Breast epithelium (tissue), 3 donors: ENCODE measurements around the gene NKX2-1.

Experiments used
- POLR2A ChIP-seq: fragments of 450-650 bp; IDR thresholded peaks from one replicate; pipeline ENCODE4 v1.6.1; 2016; ENCODE audit warnings: antibody characterized with exemption, mild to moderate bottlenecking, moderate library complexity
- TF ChIP-seq, protein P1 (sequence below), 3 donors: fragments of 450-650 bp; IDR thresholded peaks; one replicate each; pipeline ENCODE4 v1.5.1; 2016 to 2017; ENCODE audit warnings: antibody characterized with exemption in 3 of 3, mild to moderate bottlenecking in 3 of 3, moderate library complexity in 3 of 3

DNA sequence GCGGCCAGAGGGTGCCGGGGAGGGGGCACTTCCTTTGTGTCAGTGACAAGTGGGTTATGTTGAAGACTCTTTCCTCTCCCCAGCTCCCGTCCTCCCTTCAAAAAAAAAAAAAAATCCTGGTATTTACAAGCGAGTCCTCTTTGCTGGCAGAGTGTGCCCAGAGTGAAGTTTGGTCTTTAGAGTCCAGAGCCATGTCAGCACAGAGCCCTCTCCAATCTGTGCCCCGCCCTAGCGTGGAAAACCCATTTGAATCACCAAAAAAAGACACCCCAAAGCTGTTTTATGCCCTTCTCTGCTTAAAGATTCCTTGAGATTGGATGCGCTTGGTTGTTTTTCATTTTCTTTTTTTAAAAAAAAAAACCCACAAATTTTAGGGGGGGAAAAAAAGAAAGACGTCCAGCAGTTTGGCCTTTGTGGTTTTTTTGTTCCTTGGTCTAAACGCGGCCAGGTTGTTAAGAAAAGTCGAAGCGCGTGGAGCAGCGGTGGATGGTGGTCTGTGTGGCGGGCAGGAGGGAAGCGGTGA, 3.3 kb downstream of the NKX2-1 start:
- TF ChIP-seq, protein P1, sequence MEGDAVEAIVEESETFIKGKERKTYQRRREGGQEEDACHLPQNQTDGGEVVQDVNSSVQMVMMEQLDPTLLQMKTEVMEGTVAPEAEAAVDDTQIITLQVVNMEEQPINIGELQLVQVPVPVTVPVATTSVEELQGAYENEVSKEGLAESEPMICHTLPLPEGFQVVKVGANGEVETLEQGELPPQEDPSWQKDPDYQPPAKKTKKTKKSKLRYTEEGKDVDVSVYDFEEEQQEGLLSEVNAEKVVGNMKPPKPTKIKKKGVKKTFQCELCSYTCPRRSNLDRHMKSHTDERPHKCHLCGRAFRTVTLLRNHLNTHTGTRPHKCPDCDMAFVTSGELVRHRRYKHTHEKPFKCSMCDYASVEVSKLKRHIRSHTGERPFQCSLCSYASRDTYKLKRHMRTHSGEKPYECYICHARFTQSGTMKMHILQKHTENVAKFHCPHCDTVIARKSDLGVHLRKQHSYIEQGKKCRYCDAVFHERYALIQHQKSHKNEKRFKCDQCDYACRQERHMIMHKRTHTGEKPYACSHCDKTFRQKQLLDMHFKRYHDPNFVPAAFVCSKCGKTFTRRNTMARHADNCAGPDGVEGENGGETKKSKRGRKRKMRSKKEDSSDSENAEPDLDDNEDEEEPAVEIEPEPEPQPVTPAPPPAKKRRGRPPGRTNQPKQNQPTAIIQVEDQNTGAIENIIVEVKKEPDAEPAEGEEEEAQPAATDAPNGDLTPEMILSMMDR (IDR thresholded peaks at IDR 0.05): no peak
- TF ChIP-seq POLR2A: no peak
